IPS DF 4.7 (cell line): Measurements from ENCODE around the gene TTLL1.

Experiments used
- DNase-seq: peaks from one replicate; pipeline ENCODE4 v3.0.0-alpha.2; 2013; ENCODE audit warnings: low spot score; ENCODE audit errors: extremely low read depth

Gene TTLL1

DNA sequence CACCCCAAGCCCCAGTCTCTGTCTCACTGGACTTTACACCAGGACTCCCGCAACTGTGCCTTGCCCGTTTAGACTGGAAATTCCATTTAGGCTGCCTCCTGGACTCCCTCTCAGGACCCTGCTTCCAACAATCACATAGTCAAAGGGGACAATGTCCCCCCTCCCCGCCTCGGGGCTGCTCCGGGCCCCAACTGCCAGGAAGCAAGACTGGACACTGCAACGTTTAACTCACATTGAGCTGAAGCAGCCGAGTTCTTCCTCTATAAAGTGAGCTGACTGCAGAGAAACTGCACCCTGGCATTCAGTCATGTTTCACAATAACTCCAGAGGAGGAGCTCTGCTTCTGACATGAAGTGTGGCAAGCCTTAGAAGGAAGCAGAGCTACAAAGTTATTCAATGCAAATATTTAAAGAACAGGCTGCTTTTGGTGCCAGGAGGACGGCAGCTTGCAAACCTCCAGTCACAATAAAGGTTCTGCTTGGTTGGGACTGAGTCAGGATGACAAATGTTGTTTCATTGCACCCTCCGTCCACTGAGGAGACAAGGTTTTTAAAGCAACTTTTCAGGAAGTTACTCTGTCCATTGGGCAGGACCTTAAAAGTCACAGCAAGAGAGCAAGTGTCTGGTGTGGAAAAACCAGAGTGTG lies 94.2 kb downstream of the TTLL1 start:
- DNase-seq: no peak

DNA sequence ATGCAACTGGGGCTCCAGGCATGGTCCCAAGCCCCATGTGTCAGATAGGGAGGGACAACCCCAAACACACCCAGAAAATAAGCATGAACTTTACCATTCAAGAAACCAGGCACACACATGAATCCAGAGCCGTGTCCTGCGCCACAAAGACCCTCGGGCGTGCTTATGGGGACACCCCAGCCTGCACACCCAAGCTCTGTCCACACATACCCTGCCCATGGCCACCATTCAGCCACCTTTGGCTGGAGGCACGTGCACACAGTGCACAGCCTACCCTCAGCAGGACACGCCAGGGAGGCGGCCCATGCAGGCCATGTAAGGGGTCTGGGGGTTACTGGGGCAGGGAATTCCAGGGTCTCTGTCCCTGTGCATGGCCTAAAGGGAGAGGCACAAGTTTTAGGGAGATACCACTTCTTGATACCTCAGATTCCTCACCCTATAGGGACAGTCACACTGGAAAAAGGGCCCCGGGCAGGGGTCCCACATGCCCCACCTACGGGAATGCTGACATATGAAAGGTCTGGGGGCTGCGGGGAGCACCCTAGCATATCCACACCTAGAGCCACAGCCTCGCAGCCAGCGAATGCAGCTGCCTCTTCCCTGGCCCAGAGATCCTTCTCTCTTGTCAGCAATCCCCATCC lies 94.8 kb downstream of the TTLL1 start:
- no peak for DNase-seq

DNA sequence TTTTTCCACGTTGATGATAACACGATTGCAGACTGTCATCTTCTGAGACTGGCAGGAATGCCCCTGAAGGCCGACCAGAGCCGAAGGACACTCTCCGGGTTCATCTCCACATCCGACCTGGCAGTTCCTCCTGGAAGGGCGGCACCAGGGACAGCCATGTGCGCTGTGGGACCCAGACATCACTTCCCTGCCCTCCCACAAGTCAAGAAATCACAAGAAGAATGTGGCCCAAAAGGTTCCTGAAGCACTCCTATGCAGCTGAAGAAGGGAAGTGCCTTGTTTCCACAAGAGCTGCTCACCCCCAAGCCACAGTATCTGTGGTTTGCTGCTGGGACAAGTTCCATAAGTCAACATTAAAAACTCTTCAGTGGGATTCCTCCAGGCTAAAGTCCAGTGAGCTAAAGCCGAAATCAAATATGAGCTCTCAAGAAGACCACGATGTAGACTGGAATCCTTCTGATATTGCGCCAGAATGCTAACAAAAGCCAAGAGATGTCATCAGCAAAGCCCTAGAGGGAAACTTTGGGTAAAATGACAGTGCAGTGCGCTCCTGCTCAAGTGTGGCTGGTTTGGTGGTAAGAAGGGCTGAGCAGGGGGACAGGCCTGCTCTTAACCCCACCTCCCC lies 95.4 kb downstream of the TTLL1 start:
- no peak for DNase-seq

DNA sequence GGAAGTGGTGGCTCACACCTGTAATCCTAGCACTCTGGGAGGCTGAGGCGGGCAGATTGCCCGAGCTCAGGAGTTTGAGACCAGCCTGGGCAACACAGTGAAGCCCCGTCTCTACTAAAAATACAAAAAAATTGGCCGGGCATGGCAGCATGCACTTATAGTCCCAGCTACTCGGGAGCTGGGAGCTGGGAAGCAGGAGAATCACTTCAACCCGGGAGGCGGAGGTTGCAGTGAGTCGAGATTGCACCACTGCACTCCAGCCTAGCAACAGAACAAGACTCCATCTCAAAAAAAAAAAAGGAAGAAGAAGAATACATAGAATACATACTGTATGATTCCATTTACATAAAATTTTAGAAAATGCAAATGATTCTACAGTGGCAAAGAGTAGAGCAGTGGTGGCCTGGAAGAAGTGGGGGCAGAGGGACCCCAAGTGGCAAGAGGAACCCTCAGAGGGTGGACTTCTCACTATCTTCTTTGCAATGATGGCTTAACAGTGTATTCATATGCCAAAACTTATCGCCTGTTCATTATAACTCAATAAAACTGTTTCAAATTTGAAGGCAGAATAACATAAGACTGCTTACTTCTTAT lies 96.2 kb downstream of the TTLL1 start:
- DNase-seq: no peak

DNA sequence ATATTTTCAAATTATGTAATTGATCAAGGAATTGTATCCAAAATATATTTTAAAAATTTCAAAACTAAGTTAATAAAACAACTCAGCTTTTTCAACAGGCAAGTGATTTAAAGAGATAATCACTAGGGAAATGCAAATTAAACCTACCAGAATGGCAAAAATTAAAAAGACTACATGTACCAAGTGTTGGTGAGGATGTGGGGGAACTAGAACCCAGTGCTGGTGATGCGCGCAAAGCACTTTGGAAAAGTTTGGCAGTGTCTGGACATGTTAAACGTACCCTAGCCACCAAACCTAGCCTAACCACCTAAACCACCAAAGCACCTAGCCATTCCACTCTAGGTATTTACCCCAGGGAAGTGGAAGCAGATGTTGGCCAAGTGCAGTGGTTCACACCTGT lies 97.1 kb downstream of the TTLL1 start:
- DNase-seq: no peak

DNA sequence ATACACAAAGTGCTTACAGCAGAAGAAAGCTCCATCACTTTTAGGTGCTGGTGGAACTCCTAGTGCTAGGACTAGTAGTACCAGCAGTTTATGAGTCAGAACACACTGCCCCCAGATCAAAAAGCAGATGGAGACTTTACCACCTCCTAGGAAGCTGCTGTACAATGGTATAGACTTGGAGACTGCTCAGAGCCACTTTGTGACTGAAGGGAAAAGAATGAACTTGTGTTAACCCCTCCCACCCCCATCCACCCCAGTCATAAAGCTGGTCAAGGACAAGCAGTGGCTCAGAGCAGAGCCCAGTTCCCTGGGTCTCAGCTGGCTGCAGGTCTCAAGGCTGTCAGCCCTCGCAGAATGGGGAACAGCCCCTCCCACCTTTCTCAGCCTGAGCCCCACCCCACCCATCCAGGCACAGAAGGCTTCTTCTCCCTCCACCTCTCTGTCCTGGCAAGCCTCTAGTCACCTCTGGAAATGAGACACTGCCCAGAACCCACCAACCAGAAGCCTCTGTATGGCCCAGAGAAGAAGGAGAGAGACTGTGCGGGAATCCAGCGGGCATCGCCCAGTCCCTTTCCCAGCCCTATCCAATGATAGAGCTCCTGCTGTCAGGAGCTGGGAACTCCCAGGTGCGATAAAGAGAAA lies 98.1 kb downstream of the TTLL1 start:
- no peak for DNase-seq

DNA sequence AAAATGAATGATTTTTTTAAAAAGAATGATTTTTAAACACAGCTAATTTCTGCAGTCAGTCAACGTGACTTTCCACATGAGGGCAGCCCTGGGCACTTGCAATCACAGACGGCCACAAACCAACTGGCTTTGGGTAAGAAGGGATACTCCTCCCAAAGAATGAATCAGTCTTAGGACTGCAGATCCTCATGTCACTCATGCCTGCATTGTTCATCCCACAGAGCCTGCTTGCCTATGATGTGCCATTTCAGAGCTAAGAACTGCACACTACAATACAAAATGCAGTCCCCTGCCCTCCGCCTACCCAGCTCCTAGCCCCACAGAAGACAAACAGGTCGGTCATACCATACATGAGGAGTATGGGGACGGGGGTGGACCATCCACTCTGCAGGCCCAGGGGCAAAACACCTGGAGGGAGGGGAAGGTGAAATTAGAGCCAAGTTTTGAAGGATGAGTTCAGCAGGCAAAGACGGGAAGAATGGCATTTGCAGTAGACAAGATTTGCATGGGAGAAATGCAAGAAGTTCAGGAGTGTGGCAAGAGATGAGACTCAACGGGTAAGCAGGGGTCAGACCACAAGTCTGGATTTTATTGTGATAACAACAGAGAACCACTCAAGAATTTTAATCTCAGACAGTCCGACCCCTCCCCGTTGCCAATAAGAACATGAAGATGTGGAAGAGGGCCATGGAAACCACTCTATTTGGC lies 98.9 kb downstream of the TTLL1 start:
- DNase-seq: no peak
